Stimulated activated CD8-positive, alpha-beta memory T cell treated with anti-CD3 and anti-CD28 coated beads, Interleukin-12 subunit alpha, Interleukin-12 subunit beta, amount 100 ng/mL, for 1 hour (primary cell): ENCODE data around the gene KYNU.
"Not testable (repeated sequence)": the region's sequence is repeated elsewhere in the genome, so short reads cannot be mapped to it uniquely, and the experiment has no call there.

Experiments used
- DNase-seq: peaks from one replicate; pipeline ENCODE4 v3.0.0-alpha.2; 2020; ENCODE audit warnings: low read depth

The KYNU gene

DNA sequence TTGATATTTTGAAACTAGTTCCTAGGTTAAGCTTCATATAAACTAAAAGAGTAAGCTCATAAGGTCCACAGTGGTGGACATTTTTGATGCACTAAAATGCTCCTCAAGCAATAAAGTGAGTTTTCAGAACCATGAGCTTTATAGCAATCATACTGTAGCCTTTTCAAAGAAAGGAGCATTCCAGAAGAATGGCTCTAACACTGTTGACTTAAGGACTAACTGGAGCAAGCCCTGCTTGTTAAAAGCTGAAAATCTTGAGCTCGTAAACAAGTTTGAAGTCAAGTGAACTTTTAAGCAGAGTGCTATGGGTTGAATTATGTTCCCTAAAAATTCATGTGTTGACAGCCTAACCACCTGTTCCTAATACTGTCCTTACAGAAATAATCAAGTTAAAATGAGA lies 38.0 kb downstream of the KYNU start:
- DNase-seq = no peak

DNA sequence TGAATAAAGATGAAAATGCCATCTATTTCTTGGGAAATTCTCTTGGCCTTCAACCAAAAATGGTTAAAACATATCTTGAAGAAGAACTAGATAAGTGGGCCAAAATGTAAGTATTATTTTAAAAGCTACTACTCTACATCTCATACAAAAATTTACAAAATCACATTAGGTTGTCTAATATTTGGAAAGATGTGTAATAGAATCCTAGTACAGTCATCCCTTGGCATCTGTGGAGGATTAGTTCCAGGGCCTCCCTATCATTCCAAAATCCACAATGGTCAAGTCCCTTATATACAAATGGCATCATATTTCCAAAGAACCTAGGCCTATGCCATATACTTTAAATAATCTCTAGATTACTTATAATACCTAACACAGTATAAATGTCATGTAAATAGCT lies 41.2 kb downstream of the KYNU start:
- no peak for DNase-seq

DNA sequence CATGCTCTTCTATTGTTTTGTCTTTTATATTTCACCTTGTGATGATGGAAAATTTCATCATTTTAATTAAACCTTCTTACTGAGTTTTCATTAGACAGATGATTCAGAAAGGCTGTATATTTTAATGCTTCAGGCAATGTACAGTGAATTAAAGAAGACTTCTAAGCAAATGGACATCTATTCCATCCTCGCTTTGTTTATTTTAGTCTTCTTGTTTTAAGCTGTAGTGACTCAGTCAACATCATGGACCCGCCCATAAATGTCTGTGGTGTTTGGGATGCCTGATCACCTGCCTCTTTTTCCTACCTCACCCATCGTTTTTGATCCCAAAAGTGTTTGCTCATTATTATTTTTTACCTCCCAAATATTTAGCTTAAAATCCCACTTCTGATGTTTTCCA lies 43.1 kb downstream of the KYNU start:
- DNase-seq = no peak

DNA sequence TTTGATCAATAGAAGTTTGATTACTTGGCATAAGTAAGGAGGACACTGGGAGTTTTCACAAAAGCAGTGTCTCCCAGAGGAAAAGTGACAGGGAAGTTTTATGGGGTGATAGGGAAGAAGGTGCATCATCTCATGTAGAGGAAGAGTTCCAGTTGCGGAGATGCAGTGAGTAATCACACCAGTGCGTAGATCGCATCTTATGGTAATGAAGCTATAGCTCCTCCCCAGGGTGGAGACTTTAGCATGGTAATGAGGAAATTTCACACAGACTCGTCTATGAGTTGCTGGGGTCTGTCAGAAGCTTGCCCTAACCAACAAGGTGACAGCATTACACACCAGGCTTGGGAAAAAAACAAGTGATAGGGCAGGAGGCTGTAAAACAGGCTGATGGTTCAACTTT lies 49.0 kb downstream of the KYNU start:
- DNase-seq = no peak

DNA sequence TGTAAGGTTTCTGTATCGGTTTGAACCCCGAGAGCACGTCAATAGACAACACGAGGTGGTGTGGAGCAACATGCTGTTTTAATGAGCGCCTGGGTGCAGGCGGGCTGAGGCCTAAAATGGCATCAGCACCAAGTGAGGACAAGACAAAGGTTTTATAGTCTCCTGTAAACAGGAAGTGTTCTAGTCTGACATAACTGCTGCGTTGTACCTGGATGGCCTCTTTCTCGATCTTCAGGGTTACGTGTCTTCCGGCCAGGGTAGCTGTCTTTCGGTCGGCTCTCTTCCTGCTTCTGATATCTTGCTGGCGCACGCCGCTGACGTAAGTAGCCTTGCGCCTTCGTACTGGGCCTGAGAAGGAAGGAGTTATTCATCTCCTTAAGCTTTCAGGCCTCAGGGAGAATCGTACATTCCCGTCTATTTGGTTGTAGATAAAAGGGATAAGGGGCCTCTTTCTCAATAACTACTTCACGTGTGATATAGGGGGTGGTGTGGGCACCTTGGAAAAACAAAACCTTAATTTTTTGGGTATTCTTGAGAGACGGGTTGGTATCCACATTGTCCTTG lies 53.5 kb downstream of the KYNU start:
- no peak for DNase-seq

DNA sequence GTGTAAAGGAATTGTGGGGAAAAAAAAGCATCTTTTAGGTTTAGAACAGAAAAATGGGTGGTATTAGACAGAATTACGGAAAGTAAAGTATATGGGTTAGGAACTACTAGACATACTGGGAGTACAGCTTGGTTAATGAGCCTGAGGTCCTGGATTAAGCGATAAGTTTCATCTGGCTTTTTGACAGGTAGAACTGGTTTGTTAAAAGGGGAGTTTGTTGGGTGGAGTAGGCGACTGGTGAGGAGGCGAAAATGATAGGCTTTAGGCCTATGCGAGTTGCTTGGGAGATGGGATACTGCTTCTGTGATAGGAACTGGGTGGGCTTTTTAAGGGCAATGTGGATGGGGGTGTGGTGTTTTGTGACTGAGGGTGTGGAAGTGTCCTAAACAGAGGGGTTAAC lies 56.5 kb downstream of the KYNU start:
- no peak for DNase-seq

DNA sequence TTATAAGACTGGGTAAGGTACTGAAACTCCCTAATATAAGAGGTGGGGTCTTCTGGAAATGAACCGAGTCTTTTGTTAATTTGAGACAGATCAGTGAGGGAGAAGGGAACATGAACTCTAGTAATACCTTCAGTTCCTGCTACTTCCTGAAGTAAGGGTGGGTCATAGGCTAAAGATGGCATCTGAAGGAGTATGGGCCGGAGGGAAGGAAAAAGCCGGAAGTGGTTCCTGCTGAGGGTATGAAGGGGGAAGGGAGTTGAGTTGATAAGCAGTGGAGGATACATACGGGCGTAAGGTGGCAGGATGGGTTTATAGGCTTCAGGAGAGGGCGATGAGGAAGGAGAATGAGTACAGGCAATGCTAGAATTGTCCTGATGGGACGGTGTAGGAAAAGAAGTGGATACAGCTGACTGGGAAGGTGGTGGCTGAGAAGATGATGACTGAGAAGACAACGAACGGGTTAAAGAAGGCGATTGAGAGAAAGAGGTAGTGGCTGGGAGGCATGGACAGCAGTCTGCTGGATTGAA lies 58.2 kb downstream of the KYNU start:
- no peak for DNase-seq

DNA sequence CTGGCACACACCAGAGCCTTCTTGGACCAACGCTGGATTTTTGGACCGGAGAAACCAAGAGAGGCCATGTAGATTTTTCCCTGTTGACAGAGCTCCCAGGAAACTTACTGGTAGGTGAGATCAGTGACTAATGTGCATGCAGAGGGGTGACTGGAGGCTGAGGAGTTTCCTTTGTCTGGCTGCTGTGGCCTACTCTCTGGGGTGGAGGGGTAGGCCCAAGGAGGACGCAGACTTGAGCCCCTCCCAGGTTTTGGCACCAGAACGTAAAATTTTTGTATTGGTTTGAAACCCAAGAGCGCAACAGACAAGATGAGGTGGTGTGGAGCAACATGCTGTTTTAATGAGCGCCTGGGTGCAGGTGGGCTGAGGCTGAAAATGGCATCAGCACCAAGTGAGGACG lies 59.2 kb downstream of the KYNU start:
- no peak for DNase-seq

DNA sequence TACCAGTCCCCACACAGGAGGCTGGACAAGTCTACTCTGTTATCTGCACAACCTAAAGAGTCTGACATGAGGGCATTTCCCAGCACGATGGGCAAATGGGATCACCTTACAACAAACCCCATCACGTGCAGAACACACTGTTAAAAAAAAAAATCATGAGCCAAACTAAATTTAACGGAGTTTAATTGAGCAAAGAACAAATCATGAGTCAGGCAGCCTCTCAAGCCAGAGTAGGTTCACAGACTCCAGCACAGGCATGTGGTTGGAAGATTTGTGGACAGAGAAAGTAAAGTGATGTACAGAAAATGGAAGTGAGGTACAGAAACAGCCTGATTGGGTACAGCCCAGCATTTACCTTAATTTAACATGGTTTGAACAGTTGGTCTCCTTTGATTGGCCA lies 59.9 kb downstream of the KYNU start:
- DNase-seq = no peak

DNA sequence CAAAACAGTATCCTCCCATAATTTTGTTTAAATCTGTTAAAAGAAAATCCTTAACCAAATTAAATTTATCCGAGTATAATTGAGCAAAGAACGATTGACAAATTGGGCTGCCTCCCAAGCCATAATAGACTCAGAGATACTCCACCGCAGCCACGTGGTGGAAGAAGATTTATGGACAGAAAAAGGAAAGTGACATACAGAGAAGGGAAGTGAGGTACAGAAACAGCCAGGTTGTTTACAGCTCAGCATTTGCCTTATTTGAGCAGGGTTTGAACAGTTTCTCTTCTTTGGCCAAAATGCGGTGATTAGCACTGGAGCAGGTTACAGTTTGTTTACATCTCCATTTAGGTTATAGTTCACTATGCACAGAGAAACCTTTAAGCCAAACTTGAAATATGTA lies 60.8 kb downstream of the KYNU start:
- DNase-seq = no peak

DNA sequence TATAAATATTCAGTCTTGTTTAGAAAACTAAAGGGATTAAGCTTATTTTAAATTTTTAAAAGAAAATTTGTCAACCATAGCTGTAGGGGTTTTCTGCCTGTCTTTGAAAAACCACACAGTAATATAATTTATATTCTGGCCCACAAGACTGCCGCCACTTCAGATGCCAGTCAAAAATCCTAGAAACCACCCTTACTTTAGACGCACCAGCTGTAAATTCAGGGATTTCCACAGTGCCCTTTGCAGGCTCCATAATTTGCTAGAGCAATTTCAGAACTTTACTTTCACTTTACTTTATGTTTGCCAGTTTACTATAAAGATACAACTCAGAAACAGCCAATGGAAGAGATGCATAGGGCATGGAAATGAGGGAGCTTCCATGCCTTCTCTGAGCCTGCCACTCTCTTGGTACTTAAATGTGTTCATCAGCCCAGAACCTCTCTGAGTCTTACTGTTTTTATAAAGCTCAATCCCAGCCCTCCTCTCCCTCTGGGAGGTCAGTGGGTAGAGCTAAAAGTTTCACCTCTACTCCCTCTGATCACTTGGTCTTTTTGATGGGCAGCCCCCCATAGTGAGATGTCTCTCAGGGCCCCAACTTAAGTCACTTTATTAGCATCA lies 63.3 kb downstream of the KYNU start:
- DNase-seq = no peak

DNA sequence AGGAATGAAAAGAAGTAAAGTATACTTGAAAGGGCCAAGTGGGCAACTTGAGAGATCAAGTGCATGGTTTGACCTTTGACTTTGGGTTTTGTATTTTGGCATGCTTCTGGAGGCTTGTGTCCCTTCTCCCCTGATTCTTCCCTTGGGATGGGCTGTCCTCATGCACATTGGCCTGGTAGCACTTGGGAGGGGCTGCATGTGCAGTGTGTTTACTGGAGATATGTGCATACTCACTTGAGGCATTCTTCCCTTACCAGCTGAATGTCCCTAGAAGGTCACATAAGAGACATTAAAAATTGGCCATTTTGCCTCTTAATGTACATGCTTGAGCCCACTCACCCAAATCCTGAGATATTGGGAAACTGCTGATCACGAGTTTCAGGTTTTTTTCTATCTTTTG lies 65.2 kb downstream of the KYNU start:
- no peak for DNase-seq

DNA sequence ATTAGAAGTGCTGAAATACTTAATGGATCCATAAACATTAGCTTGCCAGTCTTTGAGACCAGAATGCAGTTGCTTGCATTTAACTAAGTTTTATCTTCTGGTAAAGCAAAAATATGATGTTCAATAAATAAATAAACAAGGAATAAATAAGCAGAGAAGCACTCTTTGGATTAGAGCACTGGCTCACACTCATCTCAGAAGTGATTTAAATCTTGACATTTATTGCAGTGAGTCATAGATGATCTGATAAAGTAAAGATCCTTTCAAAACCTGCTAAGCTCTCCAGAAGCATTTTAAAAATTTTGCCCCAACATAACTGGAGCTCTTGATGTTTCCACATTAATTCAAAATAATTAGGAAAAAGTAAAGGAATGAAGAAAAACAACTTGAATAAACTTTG lies 66.8 kb downstream of the KYNU start:
- DNase-seq = no peak

DNA sequence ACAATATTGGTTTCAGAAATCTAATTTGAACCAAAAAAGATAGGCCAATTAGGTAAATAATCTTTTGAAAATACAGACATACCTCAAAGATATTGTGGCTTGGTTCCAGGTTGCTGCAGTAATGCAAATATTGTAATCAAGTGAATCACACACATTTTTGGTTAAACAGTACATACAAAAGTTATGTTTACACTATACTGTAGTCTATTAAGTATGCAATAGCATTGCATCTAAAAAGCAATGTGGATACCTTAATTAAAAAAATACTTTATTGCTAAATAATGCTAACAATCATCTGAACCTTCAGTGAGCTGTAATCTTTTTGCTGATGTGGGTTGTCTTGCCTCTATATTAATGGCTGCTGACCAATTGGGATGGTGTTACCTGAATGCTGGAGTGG lies 67.3 kb downstream of the KYNU start:
- DNase-seq = no peak

DNA sequence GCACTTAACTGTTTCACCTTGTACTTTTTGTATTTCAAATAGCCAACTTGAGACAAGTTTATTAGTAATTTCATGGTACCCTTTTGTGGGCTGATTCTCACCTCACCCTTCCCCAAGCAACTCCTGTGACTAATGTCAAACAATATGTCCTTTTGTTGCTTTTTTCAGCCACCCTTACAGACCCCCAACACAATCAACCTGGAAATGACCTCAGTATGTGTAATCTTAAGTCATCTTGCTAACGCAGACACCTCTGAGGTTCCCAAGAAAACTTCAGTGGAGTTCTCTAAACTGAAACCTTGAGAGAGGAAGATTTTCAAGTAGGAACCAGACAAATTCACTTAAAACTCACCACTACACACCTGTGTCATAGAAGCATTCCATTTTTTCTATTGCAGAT lies 69.5 kb downstream of the KYNU start:
- DNase-seq = no peak

DNA sequence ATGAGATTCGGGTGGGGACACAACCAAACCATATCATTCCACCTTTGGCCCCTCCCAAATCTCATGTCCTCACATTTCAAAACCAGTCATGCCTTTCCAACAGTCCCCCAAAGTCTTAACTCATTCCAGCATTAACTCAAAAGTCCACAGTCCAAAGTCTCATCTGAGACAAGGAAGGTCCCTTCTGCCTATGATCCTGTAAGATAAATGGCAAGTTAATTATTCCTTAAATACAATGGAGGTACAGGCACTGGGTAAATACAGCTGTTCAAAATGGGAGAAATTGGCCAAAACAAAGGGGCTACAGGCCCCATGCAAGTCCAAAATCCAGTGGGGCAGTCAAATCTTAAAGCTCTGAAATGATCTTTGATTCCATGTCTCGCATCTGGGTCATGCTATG lies 71.3 kb downstream of the KYNU start:
- DNase-seq = not testable (repeated sequence)

DNA sequence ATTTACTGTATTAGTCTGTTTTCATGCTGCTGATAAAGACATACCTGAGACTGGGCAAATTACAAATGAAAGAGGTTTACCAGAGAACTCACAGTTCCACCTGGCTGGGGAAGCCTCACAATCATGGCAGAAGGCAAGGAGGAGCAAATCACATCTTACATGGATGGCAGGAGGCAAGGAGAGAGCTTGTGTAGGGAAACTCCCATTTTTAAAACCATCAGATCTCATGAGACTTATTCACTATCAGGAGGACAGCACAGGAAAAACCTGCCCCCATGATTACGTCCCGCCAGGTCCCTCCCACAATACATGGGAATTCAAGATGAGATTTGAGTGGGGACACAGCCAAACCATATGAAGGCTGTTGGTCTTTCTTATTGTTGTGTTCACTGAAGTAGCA lies 72.9 kb downstream of the KYNU start:
- not testable (repeated sequence) for DNase-seq

DNA sequence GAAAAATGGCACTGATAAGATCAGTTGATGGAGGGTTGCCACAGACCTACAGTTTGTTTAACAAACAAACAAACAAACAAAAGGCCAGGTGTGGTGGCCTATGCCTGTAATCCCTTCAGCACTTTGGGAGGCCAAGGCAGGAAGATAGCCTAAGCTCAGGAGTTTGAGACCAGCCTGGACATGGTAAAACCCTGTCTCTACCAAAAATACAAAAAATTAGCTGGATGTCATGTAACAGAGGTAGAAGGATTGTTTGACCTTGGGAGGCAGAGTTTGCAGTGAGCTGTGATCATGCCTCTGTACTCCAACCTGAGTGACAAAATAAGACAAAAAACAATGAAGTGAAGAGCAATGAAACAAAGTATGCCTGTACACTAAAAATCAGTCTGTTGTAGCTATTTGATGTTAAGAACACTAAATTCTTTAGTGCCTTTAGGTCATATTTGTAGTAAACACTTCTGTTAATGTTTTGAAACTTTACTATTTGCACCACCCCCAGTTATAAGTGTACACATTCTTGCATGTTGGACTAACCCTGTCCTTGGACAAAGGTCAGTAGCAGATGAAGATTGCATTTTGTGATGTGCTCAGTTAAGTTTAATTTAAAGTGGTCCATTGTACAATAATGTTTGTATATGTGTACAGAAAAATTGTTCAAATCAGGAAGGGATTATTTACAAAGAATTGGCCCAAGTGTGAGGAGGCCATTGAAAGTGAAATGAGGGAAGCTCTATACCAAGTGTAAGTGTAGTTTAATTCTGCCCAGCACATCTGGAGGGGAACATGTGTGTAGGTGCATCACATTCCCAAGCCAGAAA lies 73.9 kb downstream of the KYNU start:
- DNase-seq = no peak

DNA sequence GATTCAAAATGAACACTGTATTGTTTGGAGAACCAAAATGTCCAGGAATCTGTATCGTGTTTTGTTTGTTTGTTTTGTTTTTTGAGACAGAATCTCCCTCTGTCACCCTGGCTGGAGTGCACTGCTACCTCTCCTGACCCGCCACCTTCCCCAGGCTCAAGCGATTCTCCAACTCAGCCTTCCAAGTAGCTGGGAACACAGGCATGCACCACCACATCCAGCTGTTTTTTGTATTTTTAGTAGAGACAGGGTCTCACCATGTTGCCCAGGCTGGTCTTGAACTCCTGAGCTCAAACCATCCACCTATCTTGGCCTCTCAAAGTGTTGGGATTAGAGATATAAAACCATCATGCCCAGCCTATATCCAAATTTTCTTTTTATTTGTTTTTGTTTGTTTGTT lies 74.6 kb downstream of the KYNU start:
- no peak for DNase-seq

DNA sequence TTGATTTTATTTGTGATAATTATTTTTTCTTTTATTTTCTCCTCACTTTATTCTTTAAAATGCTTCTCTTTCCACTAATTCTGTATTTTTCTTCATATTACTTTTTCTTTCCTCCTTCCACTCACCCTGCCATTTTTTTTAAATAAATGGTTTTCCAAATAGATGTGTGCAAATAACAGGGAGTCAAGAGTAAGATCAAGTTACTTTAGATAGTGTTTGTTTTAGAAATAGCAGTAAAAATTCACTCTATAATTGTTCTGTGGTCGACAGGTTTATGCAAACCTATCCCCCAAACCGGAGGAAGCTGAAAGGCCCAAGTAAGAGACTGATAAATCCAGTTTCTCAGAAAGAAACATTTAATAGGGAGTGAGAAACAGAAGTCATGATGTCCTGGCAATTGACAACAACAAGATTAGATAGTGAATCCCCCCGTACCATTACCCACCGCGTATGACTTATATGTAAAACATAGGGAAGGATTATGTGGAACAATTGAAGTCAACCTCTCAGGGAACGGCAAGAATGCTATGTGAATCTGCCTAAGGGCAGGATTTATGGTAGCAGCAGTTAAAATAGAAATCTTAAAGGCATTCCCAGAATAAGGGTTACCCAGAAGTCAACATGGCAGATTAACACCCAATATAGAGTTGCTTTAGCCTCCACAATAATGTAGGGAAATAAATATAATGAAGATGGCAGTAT lies 75.5 kb downstream of the KYNU start:
- no peak for DNase-seq

DNA sequence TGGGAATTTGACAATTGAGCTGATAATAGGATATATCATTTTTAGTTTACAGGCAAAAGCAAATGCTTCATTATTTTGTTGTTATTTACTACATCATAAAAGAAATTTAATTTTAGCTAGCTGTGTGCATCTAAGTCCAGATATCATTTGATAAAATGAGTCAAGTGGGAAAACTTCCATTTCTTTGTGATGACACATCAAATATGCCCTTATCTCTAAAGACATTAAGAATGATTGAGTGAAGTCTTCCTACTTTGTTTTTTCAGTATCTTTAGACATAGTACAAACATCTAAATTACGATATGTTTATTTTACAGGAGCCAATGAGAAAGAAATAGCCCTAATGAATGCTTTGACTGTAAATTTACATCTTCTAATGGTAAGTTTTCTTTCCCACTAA lies 77.0 kb downstream of the KYNU start:
- no peak for DNase-seq

DNA sequence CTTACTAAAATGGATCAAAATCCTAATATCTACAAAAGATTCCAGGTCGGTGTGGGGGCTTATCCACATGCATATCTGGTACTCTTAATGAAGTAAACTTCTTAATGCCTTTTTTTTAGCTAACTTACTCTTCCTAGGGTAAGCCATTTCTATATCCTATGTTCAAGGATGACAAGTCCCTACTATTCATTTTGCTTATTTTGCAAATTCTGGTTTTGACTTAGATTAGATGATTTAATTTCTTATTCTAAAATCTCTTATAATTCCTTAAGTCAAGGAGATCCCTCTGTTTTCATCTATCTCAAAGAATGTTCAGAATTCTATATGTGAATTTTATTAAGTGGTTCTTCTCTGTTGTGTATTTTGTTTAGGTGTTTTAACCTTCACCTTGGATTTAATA lies 79.7 kb downstream of the KYNU start:
- DNase-seq = no peak

DNA sequence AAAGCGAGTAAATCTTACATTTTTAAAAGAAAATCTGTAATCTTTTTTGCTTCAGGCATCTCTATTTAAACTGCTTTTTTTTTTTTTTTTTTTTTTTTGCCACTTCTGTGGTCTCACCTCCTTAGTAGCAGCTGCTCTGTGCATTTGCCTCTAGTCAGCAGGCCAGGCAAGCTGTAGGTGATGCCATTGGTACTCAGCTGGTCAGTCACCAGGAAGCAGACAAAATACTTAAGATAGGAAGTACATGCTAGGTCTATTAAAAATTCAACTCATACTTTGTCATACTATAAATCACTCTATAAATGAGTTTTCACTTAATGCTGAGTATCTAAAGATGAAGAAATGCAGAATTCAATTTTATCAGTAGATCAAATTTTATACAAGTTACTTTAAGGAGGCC lies 83.7 kb downstream of the KYNU start:
- DNase-seq = no peak
